Natural killer cell treated with Interleukin-12 subunit alpha and Interleukin-12 subunit beta and Interleukin-15 and Interleukin-18, amount 100 ng/mL, for 72 hours (primary cell): ENCODE measurements around the gene ECE1. TPM values are rescaled to one million over a fixed set of nuclear protein-coding genes. Genes with fewer than 3 reads are reported as not detected.

ENCODE experiments used
- ATAC-seq, 2 donors: fragments of 150-1000 bp; cut with Tn5 transposase in 1 of 2; sonication (Bioruptor Pico), chemical (Tn5 transposase) in 1 of 2; 2 replicates each; pipeline ENCODE4 v1.10.0; 2021
- DNase-seq: peaks from one replicate; pipeline ENCODE4 v3.0.0; 2022; ENCODE audit warnings: low spot score
- H3K27ac Mint-ChIP-seq, 2 donors: 1 replicate in 1 of 2; 2 replicates in 1 of 2; pipeline ENCODE4 v1.8.0; 2022; ENCODE audit warnings: mixed read lengths in 2 of 2, mild to moderate bottlenecking in 1 of 2, moderate library complexity in 1 of 2
- H3K27me3 Mint-ChIP-seq, 2 donors: 1 replicate in 1 of 2; 2 replicates in 1 of 2; pipeline ENCODE4 v1.8.0; 2022; ENCODE audit warnings: mixed read lengths in 2 of 2
- H3K36me3 Mint-ChIP-seq: one replicate; pipeline ENCODE4 v1.8.0; 2022; ENCODE audit warnings: mixed read lengths
- H3K4me1 Mint-ChIP-seq, 2 donors: 1 replicate in 1 of 2; 2 replicates in 1 of 2; pipeline ENCODE4 v1.8.0; 2022; ENCODE audit warnings: low read depth in 2 of 2, mixed read lengths in 2 of 2, mild to moderate bottlenecking in 1 of 2
- H3K4me3 Mint-ChIP-seq: one replicate; pipeline ENCODE4 v1.8.0; 2022; ENCODE audit warnings: mixed read lengths
- H3K9me3 Mint-ChIP-seq: 2 replicates; pipeline ENCODE4 v1.8.0; 2022; ENCODE audit warnings: mixed read lengths
- total RNA-seq, 2 donors: library from RNA; stranded (reverse); gene quantifications; one replicate each; pipeline ENCODE4 v1.2.3, GENCODE V29; 2022

Gene ECE1
- total RNA-seq, 2 donors from 2014 or later = 33.7 to 53.9 TPM

DNA sequence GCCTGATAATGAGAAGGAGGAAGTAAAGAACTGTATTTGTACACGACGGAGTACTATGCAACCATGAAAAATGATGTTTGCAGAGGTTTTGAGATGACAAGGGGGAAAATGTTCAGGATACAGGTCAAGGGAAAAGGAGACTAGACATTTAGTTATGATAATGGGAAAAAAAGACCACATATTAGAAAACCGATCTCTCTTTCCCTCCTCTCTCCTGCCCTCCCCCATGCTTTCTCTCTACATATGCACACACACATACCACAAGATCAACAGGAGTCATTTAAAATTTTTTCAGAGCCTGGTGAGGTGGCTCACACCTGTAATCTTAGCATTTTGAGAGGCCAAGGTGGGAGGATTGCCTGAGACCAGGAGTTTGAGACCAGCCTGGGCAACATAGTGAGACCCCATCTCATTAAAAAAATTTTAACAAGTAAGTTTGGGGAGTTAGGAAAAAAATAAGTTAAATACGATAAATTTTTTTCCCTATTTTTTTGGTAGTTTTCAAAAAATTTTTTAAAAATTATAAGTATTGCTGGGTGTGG lies 44.5 kb downstream of the ECE1 start:
- Mint-ChIP-seq H3K9me3 (no peaks in the 10 kb centered on the region), H3K36me3 (no peaks in the 10 kb centered on the region), H3K27me3 (no peaks in the 10 kb centered on the region), H3K4me3 (no peak overlapping the region), H3K4me1 (no peaks in the 10 kb centered on the region), H3K27ac (no peak overlapping the region)
- DNase-seq (no peak), ATAC-seq (no peak)

DNA sequence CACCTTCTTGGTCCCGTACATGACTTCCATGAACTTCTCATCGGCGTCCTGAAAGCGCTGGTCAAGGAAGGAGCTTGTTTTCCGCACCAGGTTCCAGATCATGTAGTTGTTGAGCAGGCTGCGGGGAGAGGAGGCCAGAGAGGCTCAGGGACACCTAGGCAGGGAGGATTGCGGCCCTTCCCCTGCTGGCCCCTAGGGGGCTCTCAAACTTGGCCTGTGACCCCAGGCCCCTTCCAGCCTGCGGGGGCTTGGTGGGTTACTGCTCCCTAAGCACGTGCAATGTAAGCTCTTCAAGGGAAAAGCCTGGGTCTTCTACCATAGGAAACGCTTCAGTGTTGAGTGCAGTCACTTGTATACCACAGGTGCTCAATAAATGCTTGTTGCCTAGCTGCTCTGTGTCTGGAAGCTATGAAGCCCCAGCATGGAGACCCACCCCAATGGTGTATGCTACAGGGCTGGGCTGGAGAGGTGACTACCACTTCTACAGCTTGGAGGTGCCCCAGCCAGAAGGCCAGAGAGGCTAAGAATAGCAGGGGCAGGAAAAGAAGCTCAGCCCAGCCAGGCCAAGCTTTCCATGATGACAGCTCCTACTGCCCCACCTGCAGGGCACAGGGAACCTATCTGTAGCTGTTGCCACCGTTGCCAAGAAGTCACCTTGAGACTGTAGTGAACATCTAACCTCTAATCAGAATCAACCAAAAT lies 45.1 kb downstream of the ECE1 start:
- Mint-ChIP-seq H3K9me3 (no peaks in the 10 kb centered on the region), H3K4me1 (no peaks in the 10 kb centered on the region), H3K27me3 (no peaks in the 10 kb centered on the region), H3K27ac (no peak overlapping the region), H3K36me3 (no peaks in the 10 kb centered on the region), H3K4me3 (no peak overlapping the region)
- ATAC-seq (no peak), DNase-seq (no peak)

DNA sequence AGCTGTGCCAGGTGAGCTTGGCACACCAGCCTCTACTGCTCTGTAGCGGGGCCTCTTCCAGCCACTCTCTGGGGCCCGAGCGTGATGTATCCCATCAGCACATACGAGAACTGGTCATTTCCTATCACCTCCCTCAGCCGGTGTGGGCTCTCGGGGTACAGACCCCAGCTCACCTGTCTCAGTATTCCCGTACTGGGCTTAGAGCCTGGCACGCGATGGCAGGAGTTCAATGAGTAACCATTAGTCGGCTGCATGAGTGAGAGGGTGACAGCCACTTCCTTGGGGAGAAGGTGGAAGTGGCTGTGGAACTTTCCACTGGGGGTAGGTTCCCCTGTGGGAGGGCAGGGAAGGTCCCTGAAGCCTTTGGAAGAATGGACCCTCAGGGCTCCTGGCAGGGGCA lies 46.1 kb downstream of the ECE1 start:
- no peak overlapping the region for H3K4me3 Mint-ChIP-seq
- no peak for DNase-seq
- no peak for ATAC-seq
- no peaks in the 10 kb centered on the region for H3K36me3 Mint-ChIP-seq
- no peaks in the 10 kb centered on the region for H3K9me3 Mint-ChIP-seq
- H3K27me3 Mint-ChIP-seq = no peaks in the 10 kb centered on the region
- no peak overlapping the region for H3K27ac Mint-ChIP-seq
- H3K4me1 Mint-ChIP-seq = peaks cover 6 to 7% of the 10 kb centered on the region in 2 donors

DNA sequence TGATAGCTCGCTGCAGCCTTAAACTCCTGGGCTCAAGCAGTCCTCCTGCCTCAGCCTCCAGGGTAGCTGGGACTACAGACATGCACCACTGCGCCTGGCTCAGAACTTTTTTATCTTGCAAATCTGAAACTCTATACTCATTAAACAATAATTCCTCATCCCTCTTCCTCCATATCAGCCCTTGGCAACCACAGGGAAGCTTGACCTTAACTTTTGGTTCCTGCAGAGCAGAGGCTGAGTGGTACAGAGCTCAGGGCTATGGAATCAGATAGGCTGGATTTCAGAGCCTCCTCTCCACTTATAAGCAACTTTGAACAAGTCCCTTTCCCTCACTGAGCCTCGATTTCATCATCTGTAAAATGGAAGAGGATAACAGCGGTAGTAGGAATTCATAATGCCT lies 47.4 kb downstream of the ECE1 start:
- H3K4me3 Mint-ChIP-seq = no peak overlapping the region
- no peaks in the 10 kb centered on the region for H3K9me3 Mint-ChIP-seq
- no peaks in the 10 kb centered on the region for H3K36me3 Mint-ChIP-seq
- H3K4me1 Mint-ChIP-seq = peaks cover 8 to 9% of the 10 kb centered on the region in 2 donors
- DNase-seq (no peak), ATAC-seq (no peak)
- no peaks in the 10 kb centered on the region for H3K27me3 Mint-ChIP-seq
- H3K27ac Mint-ChIP-seq = no peak overlapping the region

DNA sequence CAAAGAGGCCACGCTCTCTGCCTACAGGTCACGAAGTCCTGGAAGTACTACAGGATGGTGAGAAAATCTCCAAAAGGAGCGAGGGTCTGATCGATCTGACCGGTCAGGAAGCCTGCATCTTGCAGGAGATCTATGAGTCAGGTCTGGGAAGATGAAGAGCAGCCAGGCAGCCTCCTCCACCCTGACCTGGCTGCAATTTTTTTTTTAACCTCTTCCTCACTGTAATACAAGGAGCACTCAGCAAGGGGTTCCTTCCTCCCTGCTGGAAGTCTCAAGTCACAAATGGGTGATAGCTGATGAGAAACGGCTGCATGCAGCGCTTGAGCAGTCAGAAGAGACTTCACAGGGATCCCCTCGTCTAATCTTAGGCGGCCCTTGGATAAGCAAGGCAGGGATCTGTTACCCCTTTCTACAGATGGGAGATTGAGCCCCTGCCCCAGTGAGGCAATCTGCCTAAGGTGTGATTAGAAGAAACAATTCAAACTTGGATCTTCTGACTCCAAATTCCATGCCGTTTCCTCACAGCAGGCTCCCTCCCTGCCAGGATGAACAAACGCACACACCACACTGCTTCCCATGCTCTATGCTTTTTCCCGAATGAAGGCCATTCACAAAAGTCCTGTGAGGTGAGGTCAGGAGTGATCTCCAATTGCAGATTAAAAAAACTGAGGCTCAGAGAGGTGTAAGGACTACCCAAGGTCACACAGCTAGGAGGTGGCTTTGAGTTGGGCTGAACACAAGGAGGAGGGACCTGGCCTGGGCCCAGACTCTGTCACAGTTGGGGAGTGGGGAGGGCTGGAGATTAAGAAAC lies 48.3 kb downstream of the ECE1 start:
- H3K27me3 Mint-ChIP-seq = no peaks in the 10 kb centered on the region
- no peak overlapping the region for H3K4me3 Mint-ChIP-seq
- H3K36me3 Mint-ChIP-seq = no peaks in the 10 kb centered on the region
- no peak overlapping the region for H3K27ac Mint-ChIP-seq
- DNase-seq (no peak), ATAC-seq (no peak)
- H3K9me3 Mint-ChIP-seq = no peaks in the 10 kb centered on the region
- H3K4me1 Mint-ChIP-seq = peaks cover 8 to 9% of the 10 kb centered on the region in 2 donors

DNA sequence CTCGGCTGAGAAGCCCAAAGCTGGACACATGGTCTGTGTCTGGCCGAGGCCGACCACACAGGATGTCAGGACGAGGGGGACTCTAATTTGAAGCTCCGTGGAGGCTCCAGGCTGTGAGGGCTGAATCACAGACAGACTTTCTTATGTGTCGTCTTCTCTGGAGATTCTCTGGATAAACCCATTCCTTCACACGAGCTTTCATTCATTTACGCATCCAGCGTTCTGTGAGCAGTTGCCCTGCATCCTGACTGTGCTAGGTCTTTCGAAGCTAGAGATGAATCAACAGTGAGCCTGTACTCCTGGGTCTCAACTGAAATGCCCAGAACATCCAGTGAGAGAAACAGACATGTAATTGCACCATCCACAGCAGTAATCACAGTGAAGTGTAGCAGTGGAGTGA lies 49.6 kb downstream of the ECE1 start:
- Mint-ChIP-seq H3K4me3 (no peak overlapping the region), H3K4me1 (peaks cover 8 to 9% of the 10 kb centered on the region in 2 donors), H3K27me3 (no peaks in the 10 kb centered on the region), H3K36me3 (no peaks in the 10 kb centered on the region), H3K9me3 (no peaks in the 10 kb centered on the region), H3K27ac (no peak overlapping the region)
- DNase-seq (no peak), ATAC-seq (no peak)

DNA sequence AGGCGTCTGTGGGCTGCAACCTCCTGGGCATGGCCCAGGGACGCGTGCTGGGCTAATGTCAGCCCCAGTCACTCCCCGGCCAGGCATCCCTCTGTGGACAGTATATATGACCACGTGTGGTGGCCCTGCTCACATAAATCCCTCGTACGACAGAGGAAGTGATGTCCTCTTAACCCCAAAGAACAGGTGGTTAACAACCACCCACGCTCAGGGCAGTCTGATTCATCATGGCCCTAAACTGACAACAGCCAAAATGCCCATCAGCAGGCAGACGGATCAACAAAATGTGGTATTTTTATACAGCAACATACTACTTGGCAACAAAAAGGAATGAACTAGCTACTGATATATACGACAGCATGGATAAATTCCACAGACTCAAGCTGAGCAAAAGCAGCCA lies 51.0 kb downstream of the ECE1 start:
- no peak overlapping the region for H3K4me3 Mint-ChIP-seq
- H3K9me3 Mint-ChIP-seq = no peaks in the 10 kb centered on the region
- no peak overlapping the region for H3K27ac Mint-ChIP-seq
- H3K36me3 Mint-ChIP-seq = no peaks in the 10 kb centered on the region
- ATAC-seq (peak; percentile 91 to 93), DNase-seq (peak; percentile 72)
- peaks cover 8 to 9% of the 10 kb centered on the region in 2 donors for H3K4me1 Mint-ChIP-seq
- H3K27me3 Mint-ChIP-seq = no peaks in the 10 kb centered on the region

DNA sequence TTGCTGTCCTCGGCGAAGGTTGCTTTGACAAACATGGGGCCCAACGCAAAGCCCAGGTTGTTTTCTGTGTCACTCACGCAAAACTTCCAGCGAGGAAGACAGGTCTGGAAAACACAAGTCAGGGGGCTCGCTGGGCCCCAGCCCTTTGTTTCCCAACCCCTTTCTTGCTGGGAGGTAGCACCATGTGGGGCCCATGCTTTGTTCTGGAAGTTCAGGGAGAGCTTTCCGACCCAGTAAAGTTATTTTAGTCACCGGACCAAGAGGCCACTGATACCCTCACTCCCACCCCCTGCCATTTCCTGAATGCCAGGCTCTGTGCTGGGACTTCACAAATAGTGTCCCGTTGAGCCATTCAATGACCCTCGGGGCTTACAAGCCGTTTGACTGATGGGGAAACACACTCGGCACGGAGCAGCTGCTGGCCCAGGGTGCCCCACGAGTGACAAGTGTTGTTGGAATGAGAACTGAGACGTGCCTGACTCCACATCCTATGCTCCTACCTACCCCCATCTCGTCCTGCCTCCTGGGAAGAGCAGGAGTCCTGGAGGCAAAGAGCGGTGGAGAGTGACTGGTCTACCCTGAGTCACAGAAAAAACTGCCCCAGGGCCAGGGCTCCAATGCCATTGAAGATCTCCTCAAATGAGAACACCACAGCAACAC lies 52.0 kb downstream of the ECE1 start:
- Mint-ChIP-seq H3K27ac (no peak overlapping the region), H3K4me1 (peaks cover 8 to 9% of the 10 kb centered on the region in 2 donors), H3K4me3 (no peak overlapping the region), H3K36me3 (no peaks in the 10 kb centered on the region), H3K9me3 (no peaks in the 10 kb centered on the region), H3K27me3 (no peaks in the 10 kb centered on the region)
- no peak for ATAC-seq
- DNase-seq = no peak

DNA sequence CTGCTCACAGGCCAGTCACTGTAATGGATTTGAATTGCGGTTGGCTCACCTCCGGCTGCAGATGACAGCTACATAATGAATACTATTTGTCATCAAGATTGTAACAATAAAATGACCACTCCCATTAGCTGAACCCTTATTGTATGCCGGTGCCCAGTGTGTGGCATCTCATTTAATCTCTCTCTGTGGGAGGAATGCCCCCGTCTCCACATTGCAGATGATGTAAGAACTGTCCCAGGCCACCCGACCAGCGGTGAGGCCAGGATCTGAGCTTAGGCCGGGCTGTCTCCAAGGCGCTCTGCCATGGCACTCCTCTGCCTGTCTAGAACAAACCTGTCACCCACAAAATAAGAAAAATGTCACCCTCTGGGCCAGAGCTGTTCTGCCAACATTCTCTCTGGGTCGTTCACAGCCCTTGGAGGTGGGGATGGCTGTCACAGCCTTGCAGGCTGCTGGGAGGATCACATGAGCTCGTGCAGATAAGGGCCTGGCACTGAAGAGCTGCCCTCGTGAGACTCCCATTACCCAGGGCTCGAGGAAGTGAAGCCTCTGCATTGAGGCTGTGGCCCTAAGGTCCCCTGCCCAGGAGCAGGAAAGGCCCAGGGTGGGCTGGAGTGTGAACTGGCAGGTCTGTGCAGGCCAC lies 52.7 kb downstream of the ECE1 start:
- no peaks in the 10 kb centered on the region for H3K9me3 Mint-ChIP-seq
- peaks cover 8 to 9% of the 10 kb centered on the region in 2 donors for H3K4me1 Mint-ChIP-seq
- H3K27me3 Mint-ChIP-seq = no peaks in the 10 kb centered on the region
- no peaks in the 10 kb centered on the region for H3K36me3 Mint-ChIP-seq
- ATAC-seq (no peak), DNase-seq (no peak)
- H3K4me3 Mint-ChIP-seq = no peak overlapping the region
- no peak overlapping the region for H3K27ac Mint-ChIP-seq

DNA sequence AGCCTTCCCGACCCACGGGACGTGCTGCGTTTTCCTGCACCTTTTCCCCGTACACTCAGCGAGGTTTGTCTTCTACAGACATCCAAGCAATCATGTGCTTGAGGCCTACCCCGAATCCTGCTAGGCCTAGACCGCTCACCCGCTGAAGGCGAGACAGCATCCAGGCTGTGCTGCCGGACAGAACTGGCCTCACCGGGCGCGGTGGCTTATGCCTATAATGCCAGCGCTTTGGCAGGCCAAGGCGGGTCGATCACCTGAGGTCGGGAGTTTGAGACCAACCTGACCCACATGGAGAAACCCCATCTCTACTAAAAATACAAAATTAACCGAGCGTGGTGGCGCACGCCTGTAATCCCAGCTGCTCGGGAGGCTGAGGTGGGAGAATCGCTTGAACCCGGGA lies 54.1 kb downstream of the ECE1 start:
- no peak for ATAC-seq
- H3K36me3 Mint-ChIP-seq = no peaks in the 10 kb centered on the region
- H3K27me3 Mint-ChIP-seq = no peaks in the 10 kb centered on the region
- H3K4me3 Mint-ChIP-seq = no peak overlapping the region
- no peak for DNase-seq
- H3K9me3 Mint-ChIP-seq = no peaks in the 10 kb centered on the region
- peaks cover 8 to 9% of the 10 kb centered on the region in 2 donors for H3K4me1 Mint-ChIP-seq
- H3K27ac Mint-ChIP-seq = no peak overlapping the region

DNA sequence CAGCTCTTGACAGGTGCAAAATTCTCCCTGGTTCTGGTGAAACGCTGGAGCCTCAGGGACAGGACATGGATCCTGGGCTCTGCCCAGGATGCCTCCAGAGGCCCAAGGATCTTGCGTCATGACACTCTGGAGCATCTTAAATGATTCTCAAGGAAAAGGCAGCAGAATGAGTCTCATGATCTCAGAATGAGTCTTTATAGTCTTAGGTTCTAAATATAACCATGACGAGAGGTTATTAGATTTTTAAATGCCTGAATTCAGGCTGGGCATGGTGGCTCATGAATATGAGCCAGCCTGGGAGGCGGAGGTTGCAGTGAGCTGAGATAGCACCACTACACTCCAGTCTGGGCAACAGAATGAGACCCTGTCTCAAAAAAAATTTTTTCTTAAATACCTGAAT lies 55.5 kb downstream of the ECE1 start:
- no peak for ATAC-seq
- DNase-seq = no peak
- H3K9me3 Mint-ChIP-seq = no peaks in the 10 kb centered on the region
- no peaks in the 10 kb centered on the region for H3K27me3 Mint-ChIP-seq
- no peak overlapping the region for H3K4me3 Mint-ChIP-seq
- H3K4me1 Mint-ChIP-seq = peaks cover 8 to 9% of the 10 kb centered on the region in 2 donors
- H3K36me3 Mint-ChIP-seq = no peaks in the 10 kb centered on the region
- no peak overlapping the region for H3K27ac Mint-ChIP-seq

DNA sequence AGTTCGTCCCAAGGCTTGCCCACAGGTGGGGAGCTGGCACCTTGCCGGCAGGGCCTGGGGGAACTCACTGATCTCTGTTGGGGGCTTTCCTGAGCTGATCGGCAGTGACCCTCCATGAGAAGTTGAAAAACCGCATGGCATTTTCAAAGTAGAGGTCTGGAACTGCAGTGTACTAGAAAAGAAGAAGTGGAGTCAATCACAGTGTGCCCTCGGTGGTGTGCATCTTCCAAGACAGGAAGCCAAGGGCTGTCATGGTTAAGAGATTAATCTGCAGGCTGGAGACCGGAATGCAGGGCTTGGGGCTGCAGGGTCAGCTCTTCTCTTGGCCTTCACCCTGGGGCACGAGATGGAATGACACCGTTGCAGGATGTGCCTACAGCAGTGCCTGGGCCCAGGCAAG lies 56.8 kb downstream of the ECE1 start:
- no peaks in the 10 kb centered on the region for H3K36me3 Mint-ChIP-seq
- no peak for DNase-seq
- no peaks in the 10 kb centered on the region for H3K4me1 Mint-ChIP-seq
- ATAC-seq = no peak
- H3K27me3 Mint-ChIP-seq = no peaks in the 10 kb centered on the region
- H3K9me3 Mint-ChIP-seq = no peaks in the 10 kb centered on the region
- H3K27ac Mint-ChIP-seq = no peak overlapping the region
- no peak overlapping the region for H3K4me3 Mint-ChIP-seq

DNA sequence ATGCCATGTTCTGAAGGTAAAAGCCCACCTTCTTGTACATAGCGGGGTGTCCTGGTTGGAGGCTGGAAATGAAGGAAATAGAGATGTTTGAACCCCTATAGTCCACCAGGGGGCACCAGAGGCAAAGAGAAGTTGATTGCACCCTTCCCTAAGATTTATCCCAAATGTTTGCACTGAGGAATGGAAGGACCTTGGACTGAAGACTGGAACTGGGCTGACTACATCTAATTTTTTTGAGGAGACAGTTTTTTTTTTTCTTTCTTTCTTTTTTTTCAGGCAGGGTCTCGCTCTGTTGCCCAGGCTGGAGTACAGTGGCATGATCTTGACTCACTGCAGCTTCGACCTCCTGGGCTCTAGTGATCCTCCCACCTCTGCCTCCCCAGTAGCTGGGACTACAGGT lies 58.2 kb downstream of the ECE1 start:
- Mint-ChIP-seq H3K27me3 (no peaks in the 10 kb centered on the region), H3K27ac (no peak overlapping the region), H3K4me3 (no peak overlapping the region), H3K9me3 (no peaks in the 10 kb centered on the region), H3K36me3 (no peaks in the 10 kb centered on the region), H3K4me1 (no peaks in the 10 kb centered on the region)
- DNase-seq (no peak), ATAC-seq (peak in 1 of 2 donors; percentile 61)
